ENCODE results near the gene IGSF23.
"Not testable (repeated sequence)": the region's sequence is repeated elsewhere in the genome, so short reads cannot be mapped to it uniquely, and the experiment has no call there.

Gene IGSF23

GRCh38 chr19:44627631-44628030 lies 14.3 kb downstream of the IGSF23 start:
- no peak for TF ChIP-seq CTCF (IDR thresholded peaks at IDR 0.05; ENCODE audit: low read depth, low read length, missing control alignments)
- DNase-seq (ENCODE audit: extremely low read depth, low read depth) = no peak
- H3K4me3 ChIP-seq (replicated peaks; ENCODE audit: low read depth, low read length) = no peak overlapping the region

- H3K4me3 ChIP-seq (replicated peaks; ENCODE audit: low read depth, low read length) = no peak overlapping the region
- TF ChIP-seq CTCF (IDR thresholded peaks at IDR 0.05; ENCODE audit: low read depth, low read length, missing control alignments) = no peak
- DNase-seq (ENCODE audit: extremely low read depth, low read depth) = no peak
Measured at GRCh38 chr19:44628793-44629192, 15.4 kb downstream of the IGSF23 start.

- H3K4me3 ChIP-seq (replicated peaks; ENCODE audit: low read depth, low read length); DNase-seq (ENCODE audit: extremely low read depth, low read depth): not testable (repeated sequence)
Measured at GRCh38 chr19:44631611-44632010, 18.2 kb downstream of the IGSF23 start.

DNA sequence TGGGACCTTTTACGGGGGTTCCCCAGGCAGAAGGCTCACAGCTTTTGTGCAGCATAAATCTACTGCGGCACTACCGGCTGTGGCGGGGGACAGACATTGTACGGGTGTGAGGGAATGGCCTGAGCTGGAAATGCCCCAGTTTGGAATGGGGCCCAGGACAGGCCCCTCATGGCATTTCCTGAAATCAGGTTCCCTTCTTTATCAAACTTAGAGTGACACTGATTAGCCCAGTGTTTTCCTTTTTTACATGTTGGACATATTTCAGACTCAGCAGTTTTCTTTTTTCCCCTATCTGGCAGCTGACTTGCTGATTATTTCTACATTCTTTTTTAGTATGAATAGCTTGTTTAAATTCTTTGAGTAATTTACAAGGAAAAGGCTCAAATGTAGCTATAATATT lies 20.7 kb downstream of the IGSF23 start:
- not testable (repeated sequence) for DNase-seq (ENCODE audit: extremely low read depth, low read depth); H3K4me3 ChIP-seq (replicated peaks; ENCODE audit: low read depth, low read length)

DNA sequence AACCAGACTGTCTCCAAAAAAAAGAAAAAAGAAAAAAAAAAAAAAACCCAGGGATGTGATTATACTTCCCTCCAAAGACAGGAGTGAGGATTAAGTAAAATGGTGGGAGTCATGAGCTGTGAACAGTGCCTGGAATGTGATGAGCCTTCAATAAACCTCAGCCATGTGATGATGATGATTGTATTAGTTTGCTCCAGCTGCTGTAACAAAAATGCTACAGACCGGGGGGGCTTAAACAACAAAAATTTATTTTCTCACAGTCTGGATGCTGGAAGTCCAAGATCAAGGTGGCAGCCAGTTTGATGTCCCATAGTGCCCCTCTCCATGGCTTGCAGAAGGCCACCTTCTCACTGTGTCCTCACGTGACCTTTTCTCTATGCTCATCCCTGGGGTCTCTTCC lies 21.4 kb downstream of the IGSF23 start:
- no peak for DNase-seq (ENCODE audit: extremely low read depth, low read depth)
- no peak overlapping the region for H3K4me3 ChIP-seq (replicated peaks; ENCODE audit: low read depth, low read length)
- TF ChIP-seq CTCF (IDR thresholded peaks at IDR 0.05; ENCODE audit: low read depth, low read length, missing control alignments) = no peak

DNA sequence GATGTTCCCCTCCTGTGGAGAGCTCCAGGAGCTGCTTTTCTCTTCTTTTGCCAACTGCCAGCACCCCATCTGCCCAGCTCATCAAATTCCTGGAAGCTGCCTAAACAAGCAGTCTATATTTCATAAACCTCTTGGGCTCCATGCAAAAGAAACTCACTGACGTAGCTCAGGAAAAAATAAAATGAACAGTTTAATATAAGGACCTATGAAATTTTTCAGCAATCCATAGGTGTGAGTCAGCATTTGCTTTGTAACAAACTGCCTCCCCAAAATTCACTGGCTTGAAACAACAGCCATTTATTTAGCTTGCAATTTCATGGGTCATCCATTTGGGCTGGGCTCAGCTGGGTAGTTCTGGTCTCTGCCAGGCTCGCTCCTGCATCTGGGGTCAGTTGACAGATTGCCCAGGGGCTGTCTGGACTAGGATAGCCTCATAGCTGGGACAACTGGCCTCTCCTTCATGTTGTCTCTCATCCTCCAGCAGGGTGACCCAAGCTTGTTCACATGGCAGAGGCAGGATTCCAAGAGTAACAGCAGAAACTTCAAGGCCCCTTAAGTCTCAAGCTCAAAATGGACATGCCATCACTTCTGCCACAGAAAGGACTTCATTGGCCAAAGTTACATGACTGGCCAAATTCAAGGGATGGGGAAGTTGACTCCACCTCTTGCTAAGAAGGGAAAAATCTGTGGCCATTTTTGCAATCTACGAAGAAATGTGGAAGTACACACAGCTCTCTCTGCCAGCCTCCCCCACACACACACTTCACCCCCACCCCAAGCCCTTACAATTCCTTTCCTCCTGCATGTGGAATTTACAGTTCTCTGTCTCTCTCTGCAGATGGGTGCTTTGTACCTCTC lies 22.4 kb downstream of the IGSF23 start:
- no peak overlapping the region for H3K4me3 ChIP-seq (replicated peaks; ENCODE audit: low read depth, low read length)
- no peak for TF ChIP-seq CTCF (IDR thresholded peaks at IDR 0.05; ENCODE audit: low read depth, low read length, missing control alignments)
- DNase-seq (ENCODE audit: extremely low read depth, low read depth) = no peak

- no peak for TF ChIP-seq CTCF (IDR thresholded peaks at IDR 0.05; ENCODE audit: low read depth, low read length, missing control alignments)
- H3K4me3 ChIP-seq (replicated peaks; ENCODE audit: low read depth, low read length) = no peak overlapping the region
- no peak for DNase-seq (ENCODE audit: extremely low read depth, low read depth)
Measured at GRCh38 chr19:44636439-44637389, 23.4 kb downstream of the IGSF23 start.

Measured in HFF-Myc (cell line).